ENCODE measurements around the gene MARCHF5.

DNA sequence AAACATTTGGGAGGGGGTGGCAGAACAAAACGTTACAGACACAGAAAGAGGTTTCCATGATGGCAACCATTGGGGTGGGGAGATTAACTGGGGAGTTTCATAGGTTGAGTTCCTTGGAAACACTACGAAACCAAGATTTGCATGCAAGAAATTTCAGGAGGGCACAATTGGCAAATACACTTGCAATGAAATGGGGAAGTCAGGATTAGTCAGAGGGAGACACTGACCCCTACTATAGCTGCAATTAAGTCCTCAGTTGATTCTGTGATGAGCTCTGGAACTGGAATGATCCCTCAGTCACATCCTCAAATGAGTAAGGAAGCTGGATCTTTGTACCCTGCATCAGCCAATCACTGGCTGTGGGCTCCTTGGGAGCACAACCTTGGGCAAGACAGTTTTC lies 22.2 kb upstream of the MARCHF5 start:
- TF ChIP-seq CTCF (IDR thresholded peaks at IDR 0.05) (no peak), POLR2A (IDR thresholded peaks at IDR 0.05) (no peak)
